Umbilical cord (tissue), 2 donors: Measurements from ENCODE around the gene SLC16A5. TPM values are rescaled to one million over a fixed set of nuclear protein-coding genes. Genes with fewer than 3 reads are reported as not detected.
"Not testable (repeated sequence)": the region's sequence is repeated elsewhere in the genome, so short reads cannot be mapped to it uniquely, and the experiment has no call there.

ENCODE experiments used
- DNase-seq: peaks from one replicate; pipeline ENCODE4 v3.0.0-alpha.2; 2015; ENCODE audit warnings: low spot score
- total RNA-seq: library from RNA; depleted of rRNA; stranded (reverse); fragments of >200 nt; gene quantifications from one replicate; pipeline ENCODE4 v1.2.3, GENCODE V29; 2014; ENCODE audit warnings: low replicate concordance; ENCODE audit not compliant: insufficient read depth

The SLC16A5 gene
- total RNA-seq, 1 donor from 2014 or later: 20.7 TPM

DNA sequence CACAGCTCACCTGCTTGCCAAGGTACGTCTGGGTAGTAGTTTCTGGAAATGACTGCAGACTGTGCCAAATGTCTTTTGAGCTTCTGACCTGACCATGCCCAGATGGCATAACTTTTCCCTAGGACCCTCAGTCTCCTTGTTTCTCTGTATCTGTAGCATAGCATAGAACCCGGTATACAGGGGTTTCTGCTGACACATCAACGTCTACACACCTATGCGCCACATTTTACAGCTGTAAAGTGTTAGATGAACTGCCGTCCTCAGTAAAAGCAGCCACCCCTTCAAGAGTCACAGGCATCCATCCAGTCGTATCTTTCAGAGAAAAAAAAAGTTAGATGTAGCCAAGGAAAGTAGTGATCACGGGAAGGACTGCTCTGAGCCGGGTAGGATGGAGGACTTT is 23.3 kb upstream of the SLC16A5 start:
- no peak for DNase-seq

- no peak for DNase-seq
Measured at GRCh38 chr17:75064867-75065561, 22.7 kb upstream of the SLC16A5 start.

DNA sequence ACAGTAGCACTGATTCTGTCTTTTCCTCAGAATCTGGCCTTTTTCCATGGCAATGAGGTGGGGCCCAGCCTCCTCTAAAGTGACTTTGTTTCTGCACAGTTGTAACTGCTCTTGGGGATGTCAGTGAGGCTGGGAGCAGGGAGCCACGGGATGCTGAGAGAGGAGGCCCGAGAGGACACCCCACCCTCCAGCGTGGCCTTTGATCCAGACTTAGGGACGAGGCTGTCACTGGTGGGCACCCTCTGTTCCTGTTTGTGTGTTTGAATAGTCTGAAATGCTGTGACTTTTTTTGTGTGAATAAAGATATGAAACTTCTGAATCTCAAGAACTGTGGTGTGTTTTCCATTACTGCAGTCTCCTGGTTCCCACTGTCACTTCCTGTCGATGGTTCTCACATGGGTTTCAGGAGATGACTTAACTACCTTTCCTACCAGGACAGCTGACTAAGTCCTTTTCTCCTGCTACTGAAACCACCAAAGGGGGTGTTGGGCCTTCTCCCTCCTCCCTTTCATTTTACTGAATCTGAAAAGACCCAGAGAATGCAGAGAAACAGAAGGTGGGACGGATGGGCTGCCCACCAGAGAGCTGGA is 22.1 kb upstream of the SLC16A5 start:
- no peak for DNase-seq

GRCh38 chr17:75067856-75068255 is 19.9 kb upstream of the SLC16A5 start:
- no peak for DNase-seq

- DNase-seq: no peak
Measured at GRCh38 chr17:75068750-75069149, 19.0 kb upstream of the SLC16A5 start.

DNA sequence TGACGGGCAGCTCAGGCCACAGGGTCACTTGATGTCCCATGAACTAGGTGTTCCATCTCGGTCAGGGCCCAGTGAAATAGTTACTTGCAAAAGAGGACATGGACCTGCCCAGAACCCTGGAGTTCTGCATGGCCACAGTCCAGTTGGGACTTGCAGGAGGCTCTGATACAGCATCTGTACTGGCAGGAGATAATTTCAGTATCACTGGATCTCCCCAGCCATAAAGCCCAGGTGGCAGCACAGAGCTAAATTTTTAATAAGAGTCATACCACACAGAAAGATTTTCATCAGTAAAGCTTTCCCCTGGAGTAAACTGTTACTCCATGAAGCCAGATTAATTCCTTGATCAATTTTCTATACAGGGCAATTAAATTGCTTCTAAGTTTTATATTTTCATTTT is 18.0 kb upstream of the SLC16A5 start:
- DNase-seq: peak; percentile 38

GRCh38 chr17:75071478-75072271 is 16.1 kb upstream of the SLC16A5 start:
- DNase-seq: not testable (repeated sequence)

DNA sequence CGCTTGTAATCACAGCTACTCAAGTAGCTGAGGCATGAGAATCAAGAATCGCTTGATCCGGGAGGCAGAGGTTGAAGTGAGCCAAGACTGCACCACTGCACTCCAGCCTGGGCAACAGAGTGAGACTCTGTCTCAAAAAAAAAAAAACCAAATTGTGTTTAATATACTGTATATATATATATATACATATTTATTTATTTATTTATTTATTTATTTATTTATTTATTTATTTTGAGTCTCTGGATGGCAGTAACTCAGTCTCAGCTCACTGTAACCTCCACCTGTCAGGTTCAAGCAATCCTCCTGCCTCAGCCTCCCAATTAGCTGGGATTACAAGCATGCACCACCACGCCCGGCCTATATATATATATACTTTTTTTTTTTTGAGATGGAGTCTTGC is 14.8 kb upstream of the SLC16A5 start:
- DNase-seq: not testable (repeated sequence)

GRCh38 chr17:75073618-75074047 is 14.1 kb upstream of the SLC16A5 start:
- DNase-seq: peak; percentile 59

- peak; percentile 52 for DNase-seq
Measured at GRCh38 chr17:75074532-75074931, 13.2 kb upstream of the SLC16A5 start.

GRCh38 chr17:75075597-75076336 is 12.0 kb upstream of the SLC16A5 start:
- peak; percentile 78 for DNase-seq

GRCh38 chr17:75077072-75077495 is 10.7 kb upstream of the SLC16A5 start:
- no peak for DNase-seq

DNA sequence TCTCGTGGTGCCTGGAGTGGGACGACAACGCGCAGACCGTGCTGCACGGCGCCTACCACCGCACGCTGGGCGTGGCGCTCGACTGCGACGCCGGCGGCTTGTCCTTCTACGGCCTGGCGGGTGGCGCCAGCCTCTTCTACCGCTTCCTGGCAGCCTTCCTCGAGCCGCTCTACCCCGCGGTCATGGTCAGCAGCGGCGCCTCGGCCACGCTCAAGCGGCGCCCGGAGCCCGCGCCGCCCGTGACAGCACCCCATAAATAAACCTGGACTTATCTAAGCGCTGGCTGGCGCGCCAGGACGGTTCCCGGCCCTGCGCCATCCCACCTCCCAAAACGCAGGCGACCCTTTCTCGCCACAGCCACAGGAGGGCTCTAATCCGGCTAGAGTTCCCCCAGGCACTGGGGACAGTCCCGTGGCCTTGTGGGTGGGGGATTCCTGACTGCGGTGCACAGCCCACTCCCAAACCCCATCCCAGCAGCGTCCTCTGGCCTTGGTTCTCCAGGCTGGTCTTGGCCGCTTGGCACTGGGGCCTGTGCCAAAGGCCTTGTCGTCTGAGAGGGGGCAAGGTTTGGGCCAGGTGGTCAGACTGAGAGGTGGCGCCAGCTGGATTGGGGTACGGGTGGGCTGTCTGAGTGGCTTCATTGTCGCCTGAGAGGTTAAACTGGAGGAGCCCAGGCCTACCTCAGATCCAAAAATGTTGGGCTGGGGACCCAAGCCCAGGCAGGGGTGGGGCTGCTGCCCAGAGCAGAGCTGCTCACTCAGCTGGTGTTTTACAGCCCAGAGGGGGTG is 10.1 kb upstream of the SLC16A5 start:
- peak; percentile 55 for DNase-seq

DNA sequence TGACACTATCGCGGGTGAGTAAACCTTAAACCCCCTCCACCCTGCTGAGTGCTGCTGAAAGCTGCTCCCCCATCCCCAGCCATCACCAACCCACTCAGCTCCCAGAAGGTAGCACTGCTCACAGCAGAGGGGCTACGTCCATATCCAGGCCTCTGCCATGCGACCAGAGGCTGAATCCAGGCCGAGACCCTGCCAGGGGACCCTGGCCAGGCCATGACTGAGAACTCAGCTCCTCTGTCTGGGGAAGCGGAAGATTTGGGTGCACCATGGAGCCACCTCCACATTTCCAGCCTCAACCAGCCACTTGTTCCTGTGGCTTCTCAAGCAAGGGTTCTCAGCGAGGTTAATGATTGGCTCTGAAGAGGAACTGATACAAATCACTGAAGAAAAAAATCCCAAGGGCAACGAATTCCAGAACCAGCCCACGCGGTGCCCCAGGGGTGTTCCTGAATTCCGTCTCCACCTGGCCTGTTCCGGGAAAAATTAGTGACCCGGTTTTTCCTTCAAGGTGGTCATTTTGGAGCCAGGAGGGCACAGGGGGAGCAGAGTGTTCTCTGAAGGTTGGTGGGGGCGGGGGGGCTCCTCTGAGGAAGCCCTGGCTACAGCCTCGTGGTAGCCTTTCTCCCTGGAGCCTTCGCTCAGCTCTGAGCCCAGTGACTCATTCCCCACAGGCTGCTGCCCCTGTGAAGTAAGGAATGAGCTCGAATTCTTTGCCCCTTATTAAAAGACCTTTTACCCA is 9.3 kb upstream of the SLC16A5 start:
- DNase-seq: peak; percentile 38

DNA sequence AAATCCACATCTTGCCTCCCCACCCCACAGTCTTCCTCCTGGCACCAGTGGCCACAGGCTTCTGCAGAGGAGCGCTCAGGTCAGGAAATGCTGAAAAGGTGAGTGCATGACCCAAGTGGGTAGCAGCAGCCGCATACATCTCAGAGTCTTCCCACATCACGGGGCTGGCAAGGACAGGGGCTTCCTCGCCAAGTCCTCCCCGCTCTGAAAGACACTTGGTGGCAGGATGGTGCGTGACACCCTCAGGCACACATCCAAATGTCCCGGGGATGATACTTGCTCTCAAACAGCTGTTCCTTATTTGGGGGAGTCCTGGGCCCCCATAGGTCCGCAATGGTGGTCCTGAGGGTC is 8.8 kb upstream of the SLC16A5 start:
- no peak for DNase-seq

- DNase-seq: no peak
Measured at GRCh38 chr17:75081611-75082540, 5.9 kb upstream of the SLC16A5 start.

DNA sequence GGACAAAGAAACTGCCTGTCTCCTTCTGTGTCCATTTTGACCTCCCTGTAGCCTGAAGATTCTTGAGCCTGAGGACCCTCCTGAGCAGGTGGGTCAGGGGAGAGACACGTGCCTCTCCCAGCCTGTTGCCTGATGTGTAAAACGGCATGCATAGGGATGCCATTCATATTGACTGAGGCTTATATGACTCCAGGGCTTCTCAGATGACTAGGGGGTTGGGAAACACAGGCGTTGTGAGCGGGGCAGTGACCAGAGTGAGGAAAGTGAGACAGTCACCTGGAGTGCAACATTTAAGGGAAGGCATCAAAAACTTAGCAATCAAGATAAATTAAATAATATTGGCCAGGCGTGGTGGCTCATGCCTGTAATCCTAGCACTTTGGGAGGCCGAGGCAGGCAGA is 5.1 kb upstream of the SLC16A5 start:
- no peak for DNase-seq

- peak; percentile 52 for DNase-seq
Measured at GRCh38 chr17:75084039-75084660, 3.6 kb upstream of the SLC16A5 start.
